Measurements from ENCODE around the gene CLEC18A. TPM values are rescaled to one million over a fixed set of nuclear protein-coding genes. Genes with fewer than 3 reads are reported as not detected.
A peak's percentile ranks its signal among the peaks of the same experiment; 100 is the strongest.

CLEC18A gene
- total RNA-seq, 1 donor from 2014 or later, result 5.9 TPM

- peaks cover under 1% of the 10 kb centered on the region for H3K27me3 Mint-ChIP-seq (ENCODE audit: insufficient read depth, low read depth)
- no peaks in the 10 kb centered on the region for H3K36me3 ChIP-seq
Measured at GRCh38 chr16:69909760-69910159, 41.4 kb upstream of the CLEC18A start.

GRCh38 chr16:69910964-69911363, 40.2 kb upstream of the CLEC18A start:
- Mint-ChIP-seq H3K4me1 (no peaks in the 10 kb centered on the region), H3K4me3 (no peak overlapping the region), H3K27ac (no peak overlapping the region), H3K36me3 (peaks cover 4% of the 10 kb centered on the region), H3K9me3 (no peaks in the 10 kb centered on the region), H3K27me3 (ENCODE audit: insufficient read depth, low read depth) (peaks cover 3% of the 10 kb centered on the region)
- H3F3A ChIP-seq (ENCODE audit: low read depth), result no peaks in the 10 kb centered on the region
- DNase-seq (ENCODE audit: low spot score), result no peak
- no peak overlapping the region for H3K9ac ChIP-seq
- no peaks in the 10 kb centered on the region for H3K4me1 ChIP-seq
- no peaks in the 10 kb centered on the region for H3K27me3 ChIP-seq
- H2AFZ ChIP-seq (replicated peaks), result no peak overlapping the region
- H3K27ac ChIP-seq, result no peak overlapping the region
- no peaks in the 10 kb centered on the region for H3K79me2 ChIP-seq (ENCODE audit: low read depth)
- no peak overlapping the region for H3K4me2 ChIP-seq
- no peaks in the 10 kb centered on the region for H3K36me3 ChIP-seq
- TF ChIP-seq CTCF (IDR thresholded peaks at IDR 0.05) (no peak), EZH2phosphoT487 (IDR thresholded peaks at IDR 0.05) (no peak), EZH2 (IDR thresholded peaks at IDR 0.05) (no peak)
- no peaks in the 10 kb centered on the region for H3K9me3 ChIP-seq (ENCODE audit: low read depth)
- H4K20me1 ChIP-seq (ENCODE audit: low read depth), result no peaks in the 10 kb centered on the region
- H3K4me3 ChIP-seq, result no peak overlapping the region

More at GRCh38 chr16:69909760-69910159, 41.4 kb upstream of the CLEC18A start:
- Histone ChIP-seq H2AFZ (replicated peaks) (no peak overlapping the region), H3K4me2 (no peak overlapping the region), H3K27ac (no peak overlapping the region), H3K4me3 (no peak overlapping the region), H3K27me3 (no peaks in the 10 kb centered on the region), H3K4me1 (no peaks in the 10 kb centered on the region), H4K20me1 (ENCODE audit: low read depth) (no peaks in the 10 kb centered on the region), H3K79me2 (ENCODE audit: low read depth) (no peaks in the 10 kb centered on the region), H3K9ac (no peak overlapping the region), H3K9me3 (ENCODE audit: low read depth) (no peaks in the 10 kb centered on the region), H3F3A (ENCODE audit: low read depth) (no peaks in the 10 kb centered on the region)
- TF ChIP-seq EZH2 (IDR thresholded peaks at IDR 0.05), result no peak
- no peak for TF ChIP-seq EZH2phosphoT487 (IDR thresholded peaks at IDR 0.05)
- TF ChIP-seq CTCF (IDR thresholded peaks at IDR 0.05), result no peak
- Mint-ChIP-seq H3K36me3 (peaks cover 4% of the 10 kb centered on the region), H3K27ac (no peak overlapping the region), H3K9me3 (no peaks in the 10 kb centered on the region), H3K4me1 (no peaks in the 10 kb centered on the region), H3K4me3 (no peak overlapping the region)
- no peak for DNase-seq (ENCODE audit: low spot score)

GRCh38 chr16:69916462-69916861, 34.7 kb upstream of the CLEC18A start:
- no peak for TF ChIP-seq CTCF (IDR thresholded peaks at IDR 0.05)
- no peak for TF ChIP-seq EZH2phosphoT487 (IDR thresholded peaks at IDR 0.05)
- TF ChIP-seq EZH2 (IDR thresholded peaks at IDR 0.05), result no peak
- H3K9ac ChIP-seq, result no peak overlapping the region
- no peak overlapping the region for H3K4me3 ChIP-seq
- H3K4me1 ChIP-seq, result peaks cover 15% of the 10 kb centered on the region
- H3K36me3 ChIP-seq, result no peaks in the 10 kb centered on the region
- Mint-ChIP-seq H3K27me3 (ENCODE audit: insufficient read depth, low read depth) (peaks cover 3% of the 10 kb centered on the region), H3K9me3 (no peaks in the 10 kb centered on the region), H3K27ac (peak overlapping the region; percentile 7), H3K4me3 (no peak overlapping the region), H3K36me3 (peaks cover 3% of the 10 kb centered on the region), H3K4me1 (peaks cover 13% of the 10 kb centered on the region)
- H3K4me2 ChIP-seq, result no peak overlapping the region
- no peak overlapping the region for H3K27ac ChIP-seq
- no peak overlapping the region for H2AFZ ChIP-seq (replicated peaks)
- no peaks in the 10 kb centered on the region for H3K79me2 ChIP-seq (ENCODE audit: low read depth)
- H3F3A ChIP-seq (ENCODE audit: low read depth), result no peaks in the 10 kb centered on the region
- H4K20me1 ChIP-seq (ENCODE audit: low read depth), result no peaks in the 10 kb centered on the region
- H3K9me3 ChIP-seq (ENCODE audit: low read depth), result no peaks in the 10 kb centered on the region
- H3K27me3 ChIP-seq, result no peaks in the 10 kb centered on the region
- no peak for DNase-seq (ENCODE audit: low spot score)

Data from neural progenitor cell (in vitro differentiated cells).